HepG2 (cell line): ENCODE data around the gene CASR. TPM values are rescaled to one million over a fixed set of nuclear protein-coding genes. Genes with fewer than 3 reads are reported as not detected.
A peak's percentile ranks its signal among the peaks of the same experiment; 100 is the strongest.

Experiments used
- BCL6 ChIP-seq: IDR thresholded peaks from 2 replicates; pipeline ENCODE4 v1.6.1; 2016; ENCODE audit warnings: missing genetic modification reagents, missing compliant biosample characterization
- EP300 ChIP-seq, 3 experiments: sonication (generic) in 1 of 3; formaldehyde crosslinking in 1 of 3; IDR thresholded peaks; 2 replicates each; pipeline versions ENCODE4 v1.5.1 to v1.6.1; 2011 to 2020; ENCODE audit warnings: low read depth in 2 of 3, low read length in 2 of 3, borderline replicate concordance in 1 of 3, improper control_type of control experiment in 1 of 3, mild to moderate bottlenecking in 1 of 3, missing genetic modification reagents in 1 of 3, moderate library complexity in 1 of 3
- GTF2F1 ChIP-seq: fragments of 150-350 bp; IDR thresholded peaks from 2 replicates; pipeline ENCODE4 v1.6.1; 2014; ENCODE audit warnings: low read length
- HES4 ChIP-seq: sonication (generic); formaldehyde crosslinking; IDR thresholded peaks from 2 replicates; pipeline ENCODE4 v1.9.0; 2021; ENCODE audit warnings: mild to moderate bottlenecking, missing genetic modification reagents, borderline replicate concordance
- JUN ChIP-seq: sonication (generic); formaldehyde crosslinking; IDR thresholded peaks from 2 replicates; pipeline ENCODE4 v1.4.0; 2020; ENCODE audit warnings: mild to moderate bottlenecking, missing genetic modification reagents
- MAFK ChIP-seq, 2 experiments: IDR thresholded peaks in 1 of 2; conservative IDR thresholded peaks in 1 of 2; 2 replicates each; pipeline ENCODE4 v1.6.1; 2011; ENCODE audit warnings: improper control_type of control experiment in 2 of 2, low read length in 2 of 2
- NFE2L2 ChIP-seq: fragments of 150-350 bp; IDR thresholded peaks from 2 replicates; pipeline ENCODE4 v1.6.1; 2014; ENCODE audit warnings: low read length
- PRPF4 ChIP-seq: fragments of 200-400 bp; formaldehyde crosslinking; IDR thresholded peaks from 2 replicates; pipeline ENCODE4 v1.6.1; 2016; ENCODE audit warnings: low read length, low read depth; ENCODE audit not compliant: poor library complexity, severe bottlenecking
- SAP130 ChIP-seq: IDR thresholded peaks from 2 replicates; pipeline ENCODE4 v1.6.1; 2016; ENCODE audit warnings: low read depth
- SNRNP70 ChIP-seq: fragments of 200-400 bp; formaldehyde crosslinking; IDR thresholded peaks from 2 replicates; pipeline ENCODE4 v1.6.1; 2017; ENCODE audit warnings: mild to moderate bottlenecking, low read depth, low read length, moderate library complexity
- ZMYM4 ChIP-seq: sonication (generic); formaldehyde crosslinking; IDR thresholded peaks from 2 replicates; pipeline ENCODE4 v1.8.1; 2023; ENCODE audit warnings: mild to moderate bottlenecking, missing genetic modification reagents
- ZNF160 ChIP-seq: sonication (generic); formaldehyde crosslinking; IDR thresholded peaks from 2 replicates; pipeline ENCODE4 v1.8.0; 2022; ENCODE audit warnings: mild to moderate bottlenecking, inconsistent platforms, missing genetic modification reagents
- ZNF274 ChIP-seq: sonication (generic); formaldehyde crosslinking; IDR thresholded peaks from 2 replicates; pipeline ENCODE4 v1.5.1; 2020; ENCODE audit warnings: mild to moderate bottlenecking, missing genetic modification reagents
- ZNF337 ChIP-seq: sonication (generic); formaldehyde crosslinking; IDR thresholded peaks from 2 replicates; pipeline ENCODE4 v1.5.1; 2020; ENCODE audit warnings: missing genetic modification reagents, low read depth, mild to moderate bottlenecking, borderline replicate concordance
- ZNF468 ChIP-seq: sonication (generic); formaldehyde crosslinking; IDR thresholded peaks from 2 replicates; pipeline ENCODE4 v1.8.0; 2022; ENCODE audit warnings: mild to moderate bottlenecking, moderate library complexity, missing genetic modification reagents
- ZNF552 ChIP-seq: sonication (generic); formaldehyde crosslinking; IDR thresholded peaks from 2 replicates; pipeline ENCODE4 v1.9.0; 2022; ENCODE audit warnings: missing genetic modification reagents, mild to moderate bottlenecking, borderline replicate concordance
- ZNF619 ChIP-seq: sonication (generic); formaldehyde crosslinking; IDR thresholded peaks from 2 replicates; pipeline ENCODE4 v1.4.0; 2020; ENCODE audit warnings: mild to moderate bottlenecking, missing genetic modification reagents
- ZNF703 ChIP-seq: sonication (generic); formaldehyde crosslinking; IDR thresholded peaks from 2 replicates; pipeline ENCODE4 v1.5.1; 2020; ENCODE audit warnings: missing genetic modification reagents, mild to moderate bottlenecking, moderate library complexity, borderline replicate concordance
- polyA plus RNA-seq, 8 experiments: library from polyadenylated mRNA; depleted of rRNA in 3 of 8; stranded (reverse) in 7 of 8; unstranded in 1 of 8; fragments of >200 nt; fragmentation: Illumina TruSeq in 4 of 8; extraction: Trizol in 4 of 8; gene quantifications; 2 replicates each; pipeline versions ENCODE4 v1.2.1 to v1.2.3, GENCODE V29; 2011 to 2016; ENCODE audit warnings: low read depth in 4 of 8, missing spikeins in 1 of 8, mixed read lengths in 1 of 8; ENCODE audit not compliant: insufficient read depth in 1 of 8
- total RNA-seq, 5 experiments: library from RNA; depleted of rRNA; stranded (reverse); fragments of >200 nt; fragmentation: Illumina TruSeq; extraction: Trizol; gene quantifications; 2 replicates each; pipeline ENCODE4 v1.2.3, GENCODE V29; 2016; ENCODE audit warnings: low read depth in 1 of 5
- TF ChIP-seq, protein P1 (sequence below): sonication (generic); formaldehyde crosslinking; IDR thresholded peaks from 2 replicates; pipeline ENCODE4 v1.5.0; 2020; ENCODE audit warnings: missing genetic modification reagents
- TF ChIP-seq, protein P2 (sequence below): sonication (generic); formaldehyde crosslinking; IDR thresholded peaks from 2 replicates; pipeline ENCODE4 v1.9.0; 2021; ENCODE audit warnings: missing genetic modification reagents, borderline replicate concordance
- TF ChIP-seq, protein P3 (sequence below): sonication (generic); formaldehyde crosslinking; IDR thresholded peaks from 2 replicates; pipeline ENCODE4 v1.5.0; 2020; ENCODE audit warnings: missing genetic modification reagents
- TF ChIP-seq, protein P4 (sequence below): sonication (generic); formaldehyde crosslinking; IDR thresholded peaks from 2 replicates; pipeline ENCODE4 v1.4.0; 2020; ENCODE audit warnings: missing genetic modification reagents, mild to moderate bottlenecking, borderline replicate concordance

CASR gene
- total and polyA plus RNA-seq, 2 of the 13 experiments (the other 11 are each of a cell fraction or from before 2014, with no cell fraction given): not detected

DNA sequence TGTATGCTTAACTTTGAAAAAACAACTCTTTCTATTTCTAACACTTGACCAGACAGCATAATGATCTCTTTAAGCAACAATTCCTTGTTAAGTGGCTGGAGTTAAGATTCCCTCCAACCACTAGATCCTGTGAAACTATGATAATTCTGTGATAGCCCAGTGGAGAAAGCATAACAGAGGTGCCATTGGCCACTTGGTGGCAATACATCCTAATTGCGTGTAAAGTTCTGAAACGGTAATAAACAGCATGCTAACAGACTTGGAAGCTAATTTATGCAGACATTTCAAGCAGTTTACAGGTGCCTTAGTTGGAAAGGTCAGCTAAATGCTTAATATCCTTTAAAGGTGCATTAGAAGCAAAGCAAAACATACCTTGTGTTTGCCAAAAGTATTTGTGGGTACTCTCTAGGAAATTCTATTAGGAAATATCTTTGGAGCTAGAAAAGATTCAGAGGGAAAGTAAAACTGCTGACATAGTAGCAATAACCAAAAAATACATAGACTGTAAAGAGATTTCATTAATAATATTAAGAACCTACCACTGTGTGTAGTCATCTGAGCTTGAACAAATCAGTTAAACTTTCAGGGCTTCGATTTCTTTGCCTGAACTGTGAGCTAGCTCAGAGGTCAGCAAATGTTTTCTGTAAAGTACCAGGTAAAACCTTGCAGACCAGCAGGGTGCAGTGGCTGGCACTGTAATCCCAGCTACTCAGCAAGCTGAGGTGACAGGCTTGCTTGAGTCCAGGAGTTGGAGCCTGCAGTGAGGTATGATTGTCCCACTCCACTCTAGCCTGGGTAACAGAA lies 122.6 kb downstream of the CASR start (continued):
- TF ChIP-seq BCL6 (CRISPR knock-in tag): peak; percentile 84
- no peak for TF ChIP-seq ZNF337 (CRISPR knock-in tag)
- TF ChIP-seq ZNF552 (CRISPR knock-in tag): no peak
- TF ChIP-seq PRPF4: no peak
- no peak for TF ChIP-seq GTF2F1
- TF ChIP-seq, protein P1, sequence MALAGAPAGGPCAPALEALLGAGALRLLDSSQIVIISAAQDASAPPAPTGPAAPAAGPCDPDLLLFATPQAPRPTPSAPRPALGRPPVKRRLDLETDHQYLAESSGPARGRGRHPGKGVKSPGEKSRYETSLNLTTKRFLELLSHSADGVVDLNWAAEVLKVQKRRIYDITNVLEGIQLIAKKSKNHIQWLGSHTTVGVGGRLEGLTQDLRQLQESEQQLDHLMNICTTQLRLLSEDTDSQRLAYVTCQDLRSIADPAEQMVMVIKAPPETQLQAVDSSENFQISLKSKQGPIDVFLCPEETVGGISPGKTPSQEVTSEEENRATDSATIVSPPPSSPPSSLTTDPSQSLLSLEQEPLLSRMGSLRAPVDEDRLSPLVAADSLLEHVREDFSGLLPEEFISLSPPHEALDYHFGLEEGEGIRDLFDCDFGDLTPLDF: no peak
- no peak for TF ChIP-seq ZNF619 (CRISPR knock-in tag)
- no peak for TF ChIP-seq JUN (CRISPR knock-in tag)
- TF ChIP-seq SNRNP70: no peak
- TF ChIP-seq SAP130 (CRISPR knock-in tag): peak; percentile 19; the same call in 1 of the 2 replicates
- no peak for TF ChIP-seq NFE2L2
- no peak for TF ChIP-seq ZNF468 (CRISPR knock-in tag)
- TF ChIP-seq ZNF160: no peak
- no peak for TF ChIP-seq ZMYM4 (CRISPR knock-in tag)
- TF ChIP-seq ZNF274: no peak
- no peak for TF ChIP-seq HES4 (CRISPR knock-in tag)
- TF ChIP-seq, protein P2, sequence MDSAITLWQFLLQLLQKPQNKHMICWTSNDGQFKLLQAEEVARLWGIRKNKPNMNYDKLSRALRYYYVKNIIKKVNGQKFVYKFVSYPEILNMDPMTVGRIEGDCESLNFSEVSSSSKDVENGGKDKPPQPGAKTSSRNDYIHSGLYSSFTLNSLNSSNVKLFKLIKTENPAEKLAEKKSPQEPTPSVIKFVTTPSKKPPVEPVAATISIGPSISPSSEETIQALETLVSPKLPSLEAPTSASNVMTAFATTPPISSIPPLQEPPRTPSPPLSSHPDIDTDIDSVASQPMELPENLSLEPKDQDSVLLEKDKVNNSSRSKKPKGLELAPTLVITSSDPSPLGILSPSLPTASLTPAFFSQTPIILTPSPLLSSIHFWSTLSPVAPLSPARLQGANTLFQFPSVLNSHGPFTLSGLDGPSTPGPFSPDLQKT (CRISPR knock-in tag): no peak
- TF ChIP-seq, protein P3, sequence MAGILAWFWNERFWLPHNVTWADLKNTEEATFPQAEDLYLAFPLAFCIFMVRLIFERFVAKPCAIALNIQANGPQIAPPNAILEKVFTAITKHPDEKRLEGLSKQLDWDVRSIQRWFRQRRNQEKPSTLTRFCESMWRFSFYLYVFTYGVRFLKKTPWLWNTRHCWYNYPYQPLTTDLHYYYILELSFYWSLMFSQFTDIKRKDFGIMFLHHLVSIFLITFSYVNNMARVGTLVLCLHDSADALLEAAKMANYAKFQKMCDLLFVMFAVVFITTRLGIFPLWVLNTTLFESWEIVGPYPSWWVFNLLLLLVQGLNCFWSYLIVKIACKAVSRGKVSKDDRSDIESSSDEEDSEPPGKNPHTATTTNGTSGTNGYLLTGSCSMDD (CRISPR knock-in tag): no peak
- TF ChIP-seq EP300 (IDR thresholded peaks at IDR 0.05; ENCODE audit: low read depth in 2 of 2, low read length in 2 of 2): no peak
- no peak for TF ChIP-seq EP300 (CRISPR knock-in tag; IDR thresholded peaks at IDR 0.05; ENCODE audit: borderline replicate concordance)
- TF ChIP-seq, protein P4, sequence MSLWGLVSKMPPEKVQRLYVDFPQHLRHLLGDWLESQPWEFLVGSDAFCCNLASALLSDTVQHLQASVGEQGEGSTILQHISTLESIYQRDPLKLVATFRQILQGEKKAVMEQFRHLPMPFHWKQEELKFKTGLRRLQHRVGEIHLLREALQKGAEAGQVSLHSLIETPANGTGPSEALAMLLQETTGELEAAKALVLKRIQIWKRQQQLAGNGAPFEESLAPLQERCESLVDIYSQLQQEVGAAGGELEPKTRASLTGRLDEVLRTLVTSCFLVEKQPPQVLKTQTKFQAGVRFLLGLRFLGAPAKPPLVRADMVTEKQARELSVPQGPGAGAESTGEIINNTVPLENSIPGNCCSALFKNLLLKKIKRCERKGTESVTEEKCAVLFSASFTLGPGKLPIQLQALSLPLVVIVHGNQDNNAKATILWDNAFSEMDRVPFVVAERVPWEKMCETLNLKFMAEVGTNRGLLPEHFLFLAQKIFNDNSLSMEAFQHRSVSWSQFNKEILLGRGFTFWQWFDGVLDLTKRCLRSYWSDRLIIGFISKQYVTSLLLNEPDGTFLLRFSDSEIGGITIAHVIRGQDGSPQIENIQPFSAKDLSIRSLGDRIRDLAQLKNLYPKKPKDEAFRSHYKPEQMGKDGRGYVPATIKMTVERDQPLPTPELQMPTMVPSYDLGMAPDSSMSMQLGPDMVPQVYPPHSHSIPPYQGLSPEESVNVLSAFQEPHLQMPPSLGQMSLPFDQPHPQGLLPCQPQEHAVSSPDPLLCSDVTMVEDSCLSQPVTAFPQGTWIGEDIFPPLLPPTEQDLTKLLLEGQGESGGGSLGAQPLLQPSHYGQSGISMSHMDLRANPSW (CRISPR knock-in tag): no peak
- no peak for TF ChIP-seq ZNF703 (CRISPR knock-in tag)
- peak; percentile 8 to 61; a peak in 2 of 4 replicates for TF ChIP-seq MAFK (conservative IDR thresholded peaks at IDR 0.05 in 1 of 2, IDR thresholded peaks at IDR 0.05 in 1 of 2; ENCODE audit: low read length in 2 of 2)
